NCI-H128 (cell line): Measurements from ENCODE around the gene HSPBP1.
A peak's percentile ranks its signal among the peaks of the same experiment; 100 is the strongest.

ENCODE experiments used
- DNase-seq: peaks from one replicate; lab custom pipeline; 2025; ENCODE audit not compliant: unreplicated experiment; lab: John Stamatoyannopoulos, UW

The HSPBP1 gene

DNA sequence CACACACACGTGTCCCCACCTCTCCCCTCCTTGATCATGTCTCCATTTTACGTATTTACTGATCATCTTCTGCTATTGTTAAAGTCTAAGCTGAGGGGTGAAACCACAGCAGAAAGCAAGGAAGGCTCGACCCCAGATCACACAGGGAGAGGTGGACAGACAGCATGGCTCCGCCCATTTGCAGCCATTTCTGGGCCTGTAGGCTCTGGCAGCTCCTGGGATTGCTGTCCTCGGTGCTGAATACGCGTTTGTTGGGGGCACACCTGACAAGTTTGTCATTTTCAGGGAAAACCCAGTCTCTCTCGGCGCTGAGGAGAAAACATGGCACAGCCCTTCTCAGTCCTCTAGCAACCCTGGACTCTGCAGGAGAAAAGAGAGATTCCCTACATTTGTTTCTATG, 59.4 kb downstream of the HSPBP1 start:
- DNase-seq: no peak

DNA sequence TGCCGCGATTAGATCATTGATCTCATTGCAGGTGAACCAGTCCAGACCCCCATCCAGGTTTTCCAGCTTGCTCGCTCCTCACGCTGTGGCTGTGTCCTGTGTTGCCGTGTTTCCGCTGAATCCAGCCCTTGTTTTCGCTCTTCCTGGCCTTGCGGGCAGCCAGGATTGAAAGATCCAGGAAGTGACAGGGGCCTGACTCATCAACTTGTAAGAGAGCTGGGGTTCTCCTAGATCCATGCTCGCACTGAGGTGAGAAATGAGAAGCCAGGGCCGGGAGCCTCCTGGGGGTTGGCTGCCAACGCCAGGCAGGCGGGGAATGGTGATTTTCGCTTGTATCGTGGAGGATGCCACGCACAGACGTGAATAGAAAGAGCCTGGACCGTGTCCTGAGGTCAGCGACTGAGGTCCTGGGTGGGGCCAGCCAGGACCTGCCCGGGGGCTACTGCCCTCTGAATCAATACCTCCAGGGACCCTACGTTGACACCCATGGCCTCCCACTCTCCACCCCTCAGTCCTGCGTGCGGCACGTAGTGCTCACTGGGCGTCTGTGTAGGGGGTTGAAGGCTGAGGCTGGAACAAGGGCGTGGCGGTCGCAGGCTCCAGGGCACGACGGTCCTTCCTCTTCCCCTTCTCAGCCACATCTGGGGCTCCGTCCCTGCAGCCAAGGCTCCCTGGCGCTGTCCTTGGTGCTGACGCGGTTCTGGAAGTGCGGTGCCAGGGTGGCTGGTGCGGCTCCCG, 63.3 kb downstream of the HSPBP1 start:
- peak; percentile 87 for DNase-seq

DNA sequence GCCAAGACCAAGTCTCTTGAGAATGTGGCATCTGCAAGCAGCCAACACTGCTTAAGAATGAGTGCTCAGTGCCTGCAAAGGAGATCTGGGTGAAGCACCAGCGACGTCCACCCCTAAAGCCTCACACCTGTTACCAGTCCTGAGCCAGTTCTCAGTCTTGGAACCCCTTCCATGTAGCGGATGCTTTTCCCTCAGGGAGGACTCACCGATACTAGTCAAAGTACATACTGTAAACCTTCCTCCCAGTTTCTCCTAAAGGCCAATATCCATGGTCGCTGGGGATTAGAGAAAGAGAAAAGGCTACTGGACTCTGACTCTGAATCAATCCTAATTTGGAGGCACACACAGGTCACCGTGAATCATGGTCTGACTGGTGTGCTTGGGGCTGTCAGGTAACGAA, 66.4 kb downstream of the HSPBP1 start:
- no peak for DNase-seq

DNA sequence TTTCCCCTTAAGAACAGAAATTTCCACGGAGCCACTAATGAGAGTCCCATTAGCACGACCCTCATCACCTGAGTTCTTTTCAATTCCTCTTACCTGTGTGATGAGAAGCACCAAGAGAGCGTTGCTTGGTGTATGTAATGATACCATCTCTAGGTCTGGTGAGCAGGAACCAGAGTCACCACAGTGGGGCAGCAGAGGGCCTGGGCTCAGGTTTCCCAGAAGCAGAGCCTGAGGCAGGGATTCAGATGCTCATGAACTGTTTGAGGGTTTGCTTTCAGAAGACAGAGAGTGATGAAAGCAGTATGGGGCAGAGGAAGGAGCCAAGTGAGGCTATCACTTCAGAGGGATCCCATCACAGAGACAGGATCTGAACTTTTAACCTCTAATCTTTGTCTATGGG, 67.5 kb downstream of the HSPBP1 start:
- no peak for DNase-seq
